Calu3 (cell line): ENCODE results near the gene MRTFA. TPM values are rescaled to one million over a fixed set of nuclear protein-coding genes. Genes with fewer than 3 reads are reported as not detected.

ENCODE experiments used
- BruUV-seq: library from RNA; stranded (reverse); fragments of 400-500 nt; replicated peaks from 2 replicates; lab custom pipeline; 2021; lab: Mats Ljungman, UMichigan
- CTCF ChIA-PET: fragments of 300-600 bp; sonication (Branson Sonifier 250); formaldehyde crosslinking; loops from one replicate; lab custom pipeline; 2022; ENCODE audit warnings: antibody characterized with exemption; lab: Charles Lee
- DNase-seq: peaks from one replicate; pipeline ENCODE4 v3.0.0; 2022
- H3K27ac Mint-ChIP-seq: one replicate; pipeline ENCODE4 v1.8.0; 2022; ENCODE audit warnings: mixed read lengths; ENCODE audit not compliant: unreplicated experiment
- H3K27me3 Mint-ChIP-seq: one replicate; pipeline ENCODE4 v1.8.0; 2022; ENCODE audit warnings: mixed read lengths; ENCODE audit not compliant: unreplicated experiment
- H3K36me3 Mint-ChIP-seq: one replicate; pipeline ENCODE4 v1.8.0; 2022; ENCODE audit warnings: mild to moderate bottlenecking, moderate library complexity, mixed read lengths; ENCODE audit not compliant: insufficient read depth, unreplicated experiment
- H3K4me1 Mint-ChIP-seq: one replicate; pipeline ENCODE4 v1.8.0; 2022; ENCODE audit warnings: mild to moderate bottlenecking, low read depth, mixed read lengths; ENCODE audit not compliant: unreplicated experiment
- H3K4me3 Mint-ChIP-seq: one replicate; pipeline ENCODE4 v1.8.0; 2022; ENCODE audit warnings: mild to moderate bottlenecking, low read depth, moderate library complexity, mixed read lengths; ENCODE audit not compliant: unreplicated experiment
- H3K9me3 Mint-ChIP-seq: one replicate; pipeline ENCODE4 v1.8.0; 2022; ENCODE audit warnings: low read depth, mixed read lengths; ENCODE audit not compliant: unreplicated experiment
- CTCF ChIP-seq: fragments of 200-600 bp; IDR thresholded peaks from one replicate; pipeline ENCODE4 v1.8.0; 2022; ENCODE audit warnings: antibody characterized with exemption; ENCODE audit not compliant: unreplicated experiment
- intact Hi-C: fragments of 100-400 bp; cut with micrococcal nuclease; formaldehyde crosslinking; loops from one replicate; pipeline ENCODE4 v1.10.0; 2022; ENCODE audit not compliant: unreplicated experiment
- total RNA-seq: library from RNA; stranded (reverse); gene quantifications from 2 replicates; pipeline ENCODE4 v1.2.3, GENCODE V29; 2022

The MRTFA gene
- total RNA-seq, 1 experiment from 2014 or later: 54.1 TPM

- Mint-ChIP-seq H3K4me1 (peaks cover 8% of the 10 kb centered on the region), H3K4me3 (no peak overlapping the region), H3K36me3 (no peaks in the 10 kb centered on the region), H3K27ac (no peak overlapping the region), H3K27me3 (peaks cover 63% of the 10 kb centered on the region), H3K9me3 (no peaks in the 10 kb centered on the region)
- intact Hi-C loops: no loop called here
- CTCF ChIA-PET: interaction anchor here (0.9 to 1.1 kb wide), 2 partner anchors 80 to 98 kb away, joined by 3 to 4 read pairs; no protein-coding TSS in a partner anchor
- BruUV-seq: no TSS peak
- no peak for TF ChIP-seq CTCF
- DNase-seq: no peak
Observed at GRCh38 chr22:40680819-40681183, 44.3 kb upstream of the MRTFA start.

- intact Hi-C loops: no loop called here
- no peaks in the 10 kb centered on the region for H3K36me3 Mint-ChIP-seq
- DNase-seq: no peak
- H3K4me3 Mint-ChIP-seq: no peak overlapping the region
- H3K27ac Mint-ChIP-seq: no peak overlapping the region
- H3K9me3 Mint-ChIP-seq: no peaks in the 10 kb centered on the region
- TF ChIP-seq CTCF: no peak
- peaks cover 8% of the 10 kb centered on the region for H3K4me1 Mint-ChIP-seq
- CTCF ChIA-PET: interaction anchor here (0.9 to 1.1 kb wide), 2 partner anchors 80 to 98 kb away, joined by 3 to 4 read pairs; no protein-coding TSS in a partner anchor
- no TSS peak for BruUV-seq
- H3K27me3 Mint-ChIP-seq: peaks cover 56% of the 10 kb centered on the region
Observed at GRCh38 chr22:40679964-40680818, 43.7 kb upstream of the MRTFA start.

GRCh38 chr22:40679249-40679963 is 42.9 kb upstream of the MRTFA start, which contains the start of gene MCHR1:
TSS of gene MCHR1 (plus strand) at chr22:40679484. CDS start at chr22:40679653, 169 bp downstream.
- DNase-seq: no peak
- Mint-ChIP-seq H3K27me3 (peaks cover 49% of the 10 kb centered on the region), H3K4me1 (peaks cover 8% of the 10 kb centered on the region), H3K4me3 (no peak within 1 kb of the TSS), H3K36me3 (no peaks in the 10 kb centered on the region), H3K27ac (no peak within 1 kb of the TSS), H3K9me3 (no peaks in the 10 kb centered on the region)
- CTCF ChIA-PET: interaction anchor here (1.1 kb wide), 1 partner anchor 81 kb away, joined by 4 read pairs; no protein-coding TSS in a partner anchor
- BruUV-seq: no TSS peak
- TF ChIP-seq CTCF: no peak
- intact Hi-C loops: no loop called here

GRCh38 chr22:40678493-40679248 is 42.2 kb upstream of the MRTFA start:
- CTCF ChIA-PET: no interaction called here
- Mint-ChIP-seq H3K9me3 (no peaks in the 10 kb centered on the region), H3K4me1 (peaks cover 8% of the 10 kb centered on the region), H3K36me3 (no peaks in the 10 kb centered on the region), H3K4me3 (no peak overlapping the region), H3K27me3 (peaks cover 46% of the 10 kb centered on the region), H3K27ac (no peak overlapping the region)
- no TSS peak for BruUV-seq
- no peak for TF ChIP-seq CTCF
- intact Hi-C loops: no loop called here
- DNase-seq: no peak
